Lower leg skin (tissue), 3 donors: ENCODE measurements around the gene AP2A1.

Experiments used
- CTCF ChIP-seq, 3 donors: fragments of 450-650 bp; IDR thresholded peaks; one replicate each; pipeline ENCODE4 v1.5.1; 2016; ENCODE audit warnings: antibody characterized with exemption in 3 of 3, mild to moderate bottlenecking in 3 of 3, moderate library complexity in 2 of 3
- POLR2A ChIP-seq, 2 donors: fragments of 450-650 bp; IDR thresholded peaks; one replicate each; pipeline ENCODE4 v1.6.1; 2016 to 2017; ENCODE audit warnings: antibody characterized with exemption in 2 of 2, mild to moderate bottlenecking in 1 of 2, moderate library complexity in 1 of 2

DNA sequence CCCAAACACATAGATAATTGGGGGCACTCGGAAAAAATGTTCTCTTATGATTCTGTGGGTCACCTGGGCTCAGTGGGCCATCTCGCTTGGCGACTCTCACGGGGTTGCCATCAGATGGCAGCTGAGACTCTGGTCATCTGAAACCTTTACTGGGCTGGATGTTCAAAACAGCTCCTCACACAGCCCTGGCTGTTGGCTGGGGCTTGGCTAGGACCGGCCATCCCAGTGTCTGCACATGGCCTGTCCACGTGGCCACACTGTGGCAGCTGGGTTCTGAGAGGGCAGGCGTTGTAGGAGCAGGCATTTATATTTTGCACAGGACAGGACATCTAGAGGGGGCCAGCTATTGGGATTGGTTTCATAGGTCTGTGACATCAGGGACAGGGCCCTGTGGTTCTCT is 66.8 kb downstream of the AP2A1 start:
- TF ChIP-seq CTCF (IDR thresholded peaks at IDR 0.05): no peak
- TF ChIP-seq POLR2A (IDR thresholded peaks at IDR 0.05): no peak
